ENCODE measurements around the gene BCAS3.
A peak's percentile ranks its signal among the peaks of the same experiment; 100 is the strongest.

The BCAS3 gene

DNA sequence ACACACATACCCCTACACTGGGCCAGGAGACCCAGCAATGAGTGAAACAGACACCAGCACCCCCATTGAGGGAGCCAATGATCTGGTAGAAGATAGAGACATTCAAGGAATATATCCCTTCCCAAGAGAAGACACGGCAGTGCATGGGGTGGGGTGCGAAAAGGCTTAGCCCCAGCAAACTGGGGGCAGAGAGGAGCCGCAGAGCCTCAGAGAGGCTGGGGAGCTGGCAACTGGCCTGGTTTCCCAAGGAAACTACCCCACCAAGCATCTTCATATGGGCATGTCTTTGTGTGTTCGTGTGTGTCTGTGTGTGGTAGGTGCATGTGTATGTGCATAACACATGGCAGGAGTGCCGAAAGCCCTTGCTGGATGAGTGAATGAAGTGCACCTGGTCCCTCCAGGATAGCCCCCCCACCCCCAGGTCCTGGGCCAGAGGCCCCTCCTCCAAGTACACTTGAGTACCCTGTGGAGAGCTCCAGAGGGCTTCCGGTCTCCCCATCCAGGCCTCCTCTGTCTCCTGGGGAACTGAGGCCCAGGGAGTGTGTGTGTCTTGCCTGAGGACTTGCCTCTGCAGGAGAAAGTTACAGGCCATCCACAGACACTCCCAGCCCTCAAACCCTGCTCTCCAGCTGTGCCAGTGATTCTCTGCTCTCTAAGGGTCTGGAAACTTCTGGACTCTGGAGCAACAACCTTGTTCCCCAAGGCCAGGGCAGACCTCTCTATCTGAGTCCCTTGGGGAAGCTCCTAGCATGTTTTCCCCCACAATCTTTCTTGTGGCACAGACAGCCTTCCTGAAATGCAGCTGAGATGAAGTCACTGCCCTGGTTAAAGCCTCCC is 737.9 kb downstream of the BCAS3 start:
- no peaks in the 10 kb centered on the region for H3K9me3 ChIP-seq (ENCODE audit: low read length)
- TF ChIP-seq, protein P1, sequence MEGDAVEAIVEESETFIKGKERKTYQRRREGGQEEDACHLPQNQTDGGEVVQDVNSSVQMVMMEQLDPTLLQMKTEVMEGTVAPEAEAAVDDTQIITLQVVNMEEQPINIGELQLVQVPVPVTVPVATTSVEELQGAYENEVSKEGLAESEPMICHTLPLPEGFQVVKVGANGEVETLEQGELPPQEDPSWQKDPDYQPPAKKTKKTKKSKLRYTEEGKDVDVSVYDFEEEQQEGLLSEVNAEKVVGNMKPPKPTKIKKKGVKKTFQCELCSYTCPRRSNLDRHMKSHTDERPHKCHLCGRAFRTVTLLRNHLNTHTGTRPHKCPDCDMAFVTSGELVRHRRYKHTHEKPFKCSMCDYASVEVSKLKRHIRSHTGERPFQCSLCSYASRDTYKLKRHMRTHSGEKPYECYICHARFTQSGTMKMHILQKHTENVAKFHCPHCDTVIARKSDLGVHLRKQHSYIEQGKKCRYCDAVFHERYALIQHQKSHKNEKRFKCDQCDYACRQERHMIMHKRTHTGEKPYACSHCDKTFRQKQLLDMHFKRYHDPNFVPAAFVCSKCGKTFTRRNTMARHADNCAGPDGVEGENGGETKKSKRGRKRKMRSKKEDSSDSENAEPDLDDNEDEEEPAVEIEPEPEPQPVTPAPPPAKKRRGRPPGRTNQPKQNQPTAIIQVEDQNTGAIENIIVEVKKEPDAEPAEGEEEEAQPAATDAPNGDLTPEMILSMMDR (IDR thresholded peaks at IDR 0.05; ENCODE audit: low read length) = no peak
- TF ChIP-seq EZH2 (IDR thresholded peaks at IDR 0.05; ENCODE audit: borderline replicate concordance, low read length) = no peak
- H3K36me3 ChIP-seq (ENCODE audit: insufficient read depth, low read length) = no peaks in the 10 kb centered on the region
- no peak overlapping the region for H3K4me3 ChIP-seq (ENCODE audit: low read depth, low read length, poor library complexity, severe bottlenecking)
- peaks cover 7% of the 10 kb centered on the region; the same call in 1 of the 2 replicates for H3K27me3 ChIP-seq (ENCODE audit: insufficient read depth, low read length)
- H3K9me2 ChIP-seq (ENCODE audit: low read depth, low read length) = no peaks in the 10 kb centered on the region
- H3K27ac ChIP-seq (ENCODE audit: low read depth, low read length, poor library complexity, severe bottlenecking) = no peak overlapping the region
- H4K20me1 ChIP-seq (ENCODE audit: insufficient read depth, low read length) = no peaks in the 10 kb centered on the region
- peaks cover 23% of the 10 kb centered on the region for H3K4me1 ChIP-seq (ENCODE audit: insufficient read depth, low read length, severe bottlenecking)
- H3F3A ChIP-seq (ENCODE audit: insufficient read depth, low read length) = no peaks in the 10 kb centered on the region
- no peak overlapping the region for H3K9ac ChIP-seq (ENCODE audit: low read length)
- no peak overlapping the region for H2AFZ ChIP-seq (ENCODE audit: low read length)
- no peaks in the 10 kb centered on the region for H3K79me2 ChIP-seq (ENCODE audit: insufficient read depth, low read length)
- H3K4me2 ChIP-seq (ENCODE audit: low read length) = no peak overlapping the region

DNA sequence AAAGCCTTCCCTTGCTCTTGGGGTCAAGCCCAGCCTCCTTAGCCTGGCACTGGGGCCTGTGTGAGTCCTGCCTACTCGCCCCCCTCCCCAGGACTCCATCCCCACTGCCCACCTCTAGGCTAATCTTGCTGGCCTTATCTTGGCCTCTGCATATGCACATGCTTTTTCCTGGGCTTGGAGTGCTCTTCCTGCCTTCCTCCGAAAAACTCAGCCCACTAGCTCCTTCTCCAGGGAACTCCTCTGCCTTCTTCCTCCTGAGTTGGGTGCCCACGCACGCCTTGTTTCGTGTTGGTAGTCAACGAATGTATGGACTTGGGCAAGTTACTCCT is 738.5 kb downstream of the BCAS3 start:
- H3K36me3 ChIP-seq (ENCODE audit: insufficient read depth, low read length) = no peaks in the 10 kb centered on the region
- TF ChIP-seq, protein P1 (IDR thresholded peaks at IDR 0.05; ENCODE audit: low read length) = no peak
- TF ChIP-seq EZH2 (IDR thresholded peaks at IDR 0.05; ENCODE audit: borderline replicate concordance, low read length) = no peak
- H3K27me3 ChIP-seq (ENCODE audit: insufficient read depth, low read length) = peaks cover 7% of the 10 kb centered on the region; the same call in 1 of the 2 replicates
- no peaks in the 10 kb centered on the region for H3F3A ChIP-seq (ENCODE audit: insufficient read depth, low read length)
- peaks cover 19% of the 10 kb centered on the region for H3K4me1 ChIP-seq (ENCODE audit: insufficient read depth, low read length, severe bottlenecking)
- H3K27ac ChIP-seq (ENCODE audit: low read depth, low read length, poor library complexity, severe bottlenecking) = no peak overlapping the region
- H3K79me2 ChIP-seq (ENCODE audit: insufficient read depth, low read length) = no peaks in the 10 kb centered on the region
- no peaks in the 10 kb centered on the region for H4K20me1 ChIP-seq (ENCODE audit: insufficient read depth, low read length)
- H3K9me2 ChIP-seq (ENCODE audit: low read depth, low read length) = no peaks in the 10 kb centered on the region
- H3K9ac ChIP-seq (ENCODE audit: low read length) = no peak overlapping the region
- H3K4me3 ChIP-seq (ENCODE audit: low read depth, low read length, poor library complexity, severe bottlenecking) = no peak overlapping the region
- H3K4me2 ChIP-seq (ENCODE audit: low read length) = no peak overlapping the region
- no peaks in the 10 kb centered on the region for H3K9me3 ChIP-seq (ENCODE audit: low read length)
- H2AFZ ChIP-seq (ENCODE audit: low read length) = no peak overlapping the region

DNA sequence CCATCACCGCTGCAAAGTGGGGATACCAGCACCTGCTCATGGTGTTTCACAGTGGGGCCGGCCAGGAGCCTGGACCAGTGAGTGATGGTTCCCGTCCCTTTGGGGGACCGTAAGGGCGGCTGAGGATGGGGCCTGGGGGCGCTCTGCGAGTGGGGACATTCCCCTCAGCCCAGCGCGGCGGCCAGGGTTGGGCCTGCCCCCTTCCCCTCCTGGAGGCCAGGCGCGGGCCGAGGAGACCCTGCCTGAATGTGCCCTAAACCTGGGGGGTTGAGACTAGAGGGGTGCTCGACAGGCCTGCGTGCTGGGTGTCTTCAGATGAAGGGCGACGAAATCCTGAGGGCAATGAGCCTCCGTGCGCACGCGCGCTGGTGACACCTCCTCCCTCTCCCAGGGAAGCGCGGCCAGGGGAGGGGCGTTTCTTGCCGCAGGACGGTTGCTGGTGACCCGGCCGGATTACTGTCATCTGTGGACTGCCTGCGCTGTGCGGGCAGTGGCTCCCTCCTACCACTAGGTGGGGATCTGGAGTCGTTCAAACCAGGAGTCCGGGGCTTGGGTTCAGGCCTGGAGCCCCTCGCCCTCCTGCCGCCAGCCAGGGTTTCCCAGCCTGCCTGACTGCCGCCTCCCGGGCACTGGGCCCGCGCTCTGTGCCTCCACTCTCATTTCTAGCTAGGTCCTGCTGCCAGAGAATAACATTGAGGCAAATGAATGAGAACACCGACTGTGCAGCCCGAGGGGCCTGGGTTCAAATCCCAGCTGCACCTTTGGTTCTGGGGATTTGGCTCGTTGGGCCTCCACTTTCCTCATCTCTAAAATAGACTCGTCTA is 739.1 kb downstream of the BCAS3 start:
- Histone ChIP-seq H3K27ac (ENCODE audit: low read depth, low read length, poor library complexity, severe bottlenecking) (no peak overlapping the region), H3K9me2 (ENCODE audit: low read depth, low read length) (no peaks in the 10 kb centered on the region), H3K4me3 (ENCODE audit: low read depth, low read length, poor library complexity, severe bottlenecking) (no peak overlapping the region), H3K36me3 (ENCODE audit: insufficient read depth, low read length) (no peaks in the 10 kb centered on the region), H3F3A (ENCODE audit: insufficient read depth, low read length) (no peaks in the 10 kb centered on the region), H3K79me2 (ENCODE audit: insufficient read depth, low read length) (no peaks in the 10 kb centered on the region), H3K4me2 (ENCODE audit: low read length) (peak overlapping the region; percentile 55; the same call in 1 of the 2 replicates), H2AFZ (ENCODE audit: low read length) (no peak overlapping the region), H3K9me3 (ENCODE audit: low read length) (no peaks in the 10 kb centered on the region), H3K4me1 (ENCODE audit: insufficient read depth, low read length, severe bottlenecking) (peaks cover 14% of the 10 kb centered on the region), H3K27me3 (ENCODE audit: insufficient read depth, low read length) (peaks cover 7% of the 10 kb centered on the region; the same call in 1 of the 2 replicates), H3K9ac (ENCODE audit: low read length) (no peak overlapping the region), H4K20me1 (ENCODE audit: insufficient read depth, low read length) (no peaks in the 10 kb centered on the region)
- TF ChIP-seq EZH2 (IDR thresholded peaks at IDR 0.05; ENCODE audit: borderline replicate concordance, low read length) = no peak
- TF ChIP-seq, protein P1 (IDR thresholded peaks at IDR 0.05; ENCODE audit: low read length) = peak; percentile 93

Data from OCI-LY1 (cell line).